Psoas muscle (tissue), 8 donors: ENCODE data around the gene COG1. TPM values are rescaled to one million over a fixed set of nuclear protein-coding genes. Genes with fewer than 3 reads are reported as not detected.

ENCODE experiments used
- ATAC-seq, 4 donors: fragments of 200-7000 bp; cut with Tn5 transposase; one replicate each; pipeline ENCODE4 v1.9.1; 2020; ENCODE audit warnings: moderate library complexity in 3 of 4, mild to moderate bottlenecking in 2 of 4
- DNase-seq, 2 donors: peaks; one replicate each; pipeline ENCODE4 v3.0.0-alpha.2; 2020
- H3K27ac ChIP-seq: fragments of 200-600 bp; one replicate; pipeline ENCODE4 v1.8.0; 2022
- H3K27me3 ChIP-seq, 3 donors: fragments of 200-600 bp in 1 of 3; one replicate each; pipeline versions ENCODE4 v1.6.1 to v1.8.0; 2013 to 2022; ENCODE audit warnings: low read length in 2 of 3, mild to moderate bottlenecking in 2 of 3, moderate library complexity in 1 of 3; ENCODE audit not compliant: insufficient read depth in 3 of 3
- H3K36me3 ChIP-seq, 2 donors: fragments of 200-600 bp in 1 of 2; one replicate each; pipeline versions ENCODE4 v1.6.1 to v1.8.0; 2013 to 2022; ENCODE audit warnings: low read depth in 1 of 2, mild to moderate bottlenecking in 1 of 2, moderate library complexity in 1 of 2; ENCODE audit not compliant: insufficient read depth in 1 of 2
- H3K4me1 ChIP-seq: fragments of 200-600 bp; one replicate; pipeline ENCODE4 v1.8.0; 2022
- H3K4me3 ChIP-seq: fragments of 200-600 bp; one replicate; pipeline ENCODE4 v1.8.0; 2022; ENCODE audit warnings: mild to moderate bottlenecking
- H3K9me3 ChIP-seq: fragments of 200-600 bp; one replicate; pipeline ENCODE4 v1.8.0; 2022
- CTCF ChIP-seq: fragments of 200-600 bp; IDR thresholded peaks from one replicate; pipeline ENCODE4 v1.8.0; 2022; ENCODE audit warnings: antibody characterized with exemption
- WGBS, 3 donors: extraction: QIAGEN DNeasy Blood & Tissue Kit; methylation state at CpG; one replicate each; pipeline versions ENCODE4 v1.1.6 to v1.1.7; 2013; 5-methylcytosine and 5-hydroxymethylcytosine counted together
- intact Hi-C, 2 donors: fragments of 100-400 bp; cut with DNase I; formaldehyde crosslinking; loops; one replicate each; pipeline versions ENCODE4 v1.11.0 to v1.14.2; 2022
- polyA plus RNA-seq, 3 donors: library from polyadenylated mRNA; stranded (reverse); fragments of 200-250 nt; gene quantifications; one replicate each; pipeline ENCODE4 v1.2.3, GENCODE V29; 2013
- total RNA-seq, 4 donors: library from RNA; stranded (reverse); fragmentation: NEBNext Ultra II Directional in 2 of 4; extraction: Animal tissue kit (Norgen Biotek cat#: 25700) in 2 of 4; gene quantifications; one replicate each; pipeline versions ENCODE4 v1.2.1 to v1.2.4, GENCODE V29; 2021 to 2023
- donor health status: healthy with polysubstance abuse.
- donor health status: DM: no; HTN: no; CAD: no; lungs with moderate emphysema.
- donor health status: Bipolar disorder and iron deficiency.
- donor health status: healthy.
- donor health status: DM: yes; HTN: yes; CAD: no.
- donor health status: DM: no; HTN: no; CAD: no.
- donor health status: DM: no; HTN: no; CAD: no.
- donor health status: DM: yes; HTN: yes; CAD: no.

The COG1 gene
- total and polyA plus RNA-seq, 7 donors: 28.9 to 61.9 (median 48.4) TPM

DNA sequence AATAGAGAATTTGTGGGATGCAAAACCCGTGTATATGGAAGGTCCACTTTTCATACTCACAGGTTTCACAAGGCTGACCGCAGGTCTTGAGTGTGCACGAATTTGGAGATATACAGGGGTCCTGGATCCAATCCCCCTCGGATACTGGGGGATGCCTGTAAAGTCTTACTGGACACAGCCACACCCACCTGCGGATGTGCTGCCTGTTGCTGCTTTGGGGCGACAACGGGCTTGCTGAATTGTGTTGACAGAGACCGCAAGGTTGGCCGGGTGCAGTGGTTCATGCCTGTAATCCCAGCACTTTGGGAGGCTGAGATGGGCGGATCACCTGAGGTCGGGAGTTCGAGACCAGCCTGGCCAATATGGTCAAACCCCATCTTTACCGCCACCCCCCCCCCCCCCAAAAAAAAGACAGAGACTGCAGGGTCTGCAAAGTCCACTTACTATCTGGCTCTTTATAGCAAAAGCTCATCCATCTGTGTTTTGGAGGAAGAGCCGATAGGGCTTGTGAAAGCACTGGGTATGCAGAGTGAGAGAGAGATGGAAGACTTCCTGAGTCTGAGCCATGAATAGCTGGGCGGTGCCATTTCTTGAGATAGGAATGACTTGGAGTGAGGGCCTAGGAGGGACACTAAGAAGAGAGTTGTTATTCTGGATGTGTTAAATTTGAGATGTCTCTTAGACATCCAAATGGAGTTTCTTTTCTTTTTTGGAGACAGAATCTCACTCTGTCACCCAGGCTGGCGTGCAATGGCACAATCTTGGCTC is 6.4 kb upstream of the COG1 start:
- no peaks in the 10 kb centered on the region for H3K36me3 ChIP-seq
- no peak for DNase-seq

DNA sequence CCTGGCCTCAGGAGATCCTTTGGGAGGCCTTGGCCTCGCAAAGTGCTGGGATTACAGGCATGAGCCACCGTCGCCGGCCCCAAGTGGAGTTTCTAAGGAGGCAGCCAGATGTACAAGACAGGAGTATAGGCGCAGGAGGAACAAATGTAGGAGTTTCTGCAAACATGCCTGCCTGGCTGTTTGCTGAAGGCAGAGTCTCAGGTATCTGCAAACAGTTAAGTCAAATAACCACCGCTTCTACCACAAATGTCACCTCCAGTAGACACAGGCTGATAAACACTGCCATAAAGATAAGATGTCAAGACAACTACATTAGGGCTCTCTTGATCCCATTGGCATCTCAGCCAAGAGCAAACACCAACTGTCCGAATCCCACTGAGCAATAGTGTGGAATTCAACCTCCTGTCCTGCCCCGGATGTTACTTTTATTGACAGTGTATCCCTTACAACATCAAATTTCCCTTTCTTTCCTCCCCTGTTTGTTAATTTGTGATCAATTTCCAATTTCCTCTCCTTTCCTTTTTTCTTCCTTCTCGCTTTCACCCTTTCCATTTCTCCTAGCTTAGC is 5.6 kb upstream of the COG1 start:
- no peaks in the 10 kb centered on the region for H3K36me3 ChIP-seq
- ATAC-seq (no peak), DNase-seq (no peak)
- H3K27me3 ChIP-seq: no peaks in the 10 kb centered on the region
- no peak overlapping the region for H3K27ac ChIP-seq
- no peaks in the 10 kb centered on the region for H3K9me3 ChIP-seq
- H3K4me3 ChIP-seq: no peak overlapping the region
- WGBS, 3 donors: 76 to 79% (median 78%) methylated on average over 9 of the region's 9 CpGs
- H3K4me1 ChIP-seq: peaks cover 5% of the 10 kb centered on the region
- intact Hi-C loops: loop anchor here in 1 of 2 donors (10.0 kb wide), 1 partner anchor 462 kb away; no protein-coding TSS in a partner anchor
- no peak for TF ChIP-seq CTCF

More for the DNA sequence above, 6.4 kb upstream of the COG1 start:
- intact Hi-C loops: loop anchor here in 1 of 2 donors (10.0 kb wide), 1 partner anchor 462 kb away; no protein-coding TSS in a partner anchor
- no peak overlapping the region for H3K4me3 ChIP-seq
- 89 to 93% (median 89%) methylated on average over 16 of the region's 16 CpGs for WGBS, 3 donors
- H3K4me1 ChIP-seq: no peaks in the 10 kb centered on the region
- H3K9me3 ChIP-seq: no peaks in the 10 kb centered on the region
- TF ChIP-seq CTCF: no peak
- no peak for ATAC-seq
- H3K27me3 ChIP-seq: no peaks in the 10 kb centered on the region
- no peak overlapping the region for H3K27ac ChIP-seq

DNA sequence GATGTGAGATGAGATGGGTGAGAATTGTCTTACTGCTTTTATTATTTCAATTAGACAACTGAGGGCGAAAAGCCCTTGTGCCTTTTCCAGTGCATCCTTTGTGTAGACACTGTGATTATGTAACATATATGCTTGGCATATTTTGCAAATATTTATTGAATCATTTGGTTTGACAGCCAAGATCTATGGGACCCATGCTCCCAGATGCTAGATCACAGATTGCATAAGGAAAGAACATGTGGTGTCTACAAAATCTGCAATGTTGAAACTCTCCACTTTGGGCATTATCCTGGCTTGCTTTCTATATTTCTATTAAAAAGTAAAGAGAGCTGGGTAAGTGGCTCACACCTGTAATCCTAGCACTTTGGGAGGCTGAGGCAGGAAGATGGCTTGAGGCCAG is 4.8 kb upstream of the COG1 start:
- DNase-seq (no peak), ATAC-seq (no peak)
- intact Hi-C loops: loop anchor here (2.0 to 10.0 kb wide), 2 partner anchors 463 kb away; no protein-coding TSS in a partner anchor
- no peak overlapping the region for H3K4me3 ChIP-seq
- H3K36me3 ChIP-seq: no peaks in the 10 kb centered on the region
- peaks cover 5% of the 10 kb centered on the region for H3K4me1 ChIP-seq
- WGBS, 3 donors: 100% methylated on average over 1 of the region's 1 CpG
- no peaks in the 10 kb centered on the region for H3K27me3 ChIP-seq
- no peak for TF ChIP-seq CTCF
- no peaks in the 10 kb centered on the region for H3K9me3 ChIP-seq
- H3K27ac ChIP-seq: no peak overlapping the region

DNA sequence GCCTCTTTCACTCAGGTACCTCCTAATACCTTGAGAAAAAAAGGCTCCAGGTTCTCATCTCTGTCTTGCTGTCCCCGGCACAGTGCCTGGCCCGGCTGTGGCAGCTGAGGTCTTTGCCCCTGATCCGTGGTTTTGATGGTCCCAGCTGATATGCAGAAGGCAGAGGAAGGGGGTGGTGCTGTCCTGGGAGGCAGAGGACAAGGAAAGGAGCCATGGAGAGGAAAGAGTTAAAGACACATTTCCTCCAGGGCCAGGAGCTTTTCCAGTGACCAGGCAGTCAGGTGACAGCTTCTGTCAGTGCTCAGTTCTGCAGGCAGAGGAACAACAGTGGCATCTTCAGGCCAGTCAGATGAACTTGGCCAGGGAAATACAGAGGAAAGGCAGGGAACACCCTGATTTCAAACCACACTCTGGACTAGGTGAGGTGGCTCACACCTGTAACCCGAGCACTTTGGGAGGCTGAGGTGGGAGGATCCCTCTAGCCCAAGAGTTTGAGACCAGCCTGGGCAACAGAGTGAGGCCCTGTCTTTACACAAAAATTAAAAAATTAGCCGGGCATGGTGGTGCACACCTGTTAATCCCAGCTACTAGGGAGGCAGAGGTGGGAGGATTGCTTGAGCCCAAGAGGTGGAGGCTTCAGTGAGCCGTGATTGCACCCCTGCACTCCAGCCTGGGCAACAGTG is 3.3 kb upstream of the COG1 start:
- ATAC-seq: no peak

More for the DNA sequence above, 3.3 kb upstream of the COG1 start:
- no peak overlapping the region for H3K27ac ChIP-seq
- peak; percentile 42 for TF ChIP-seq CTCF
- no peak for DNase-seq
- H3K9me3 ChIP-seq: no peaks in the 10 kb centered on the region
- no peak overlapping the region for H3K4me3 ChIP-seq
- peaks cover 10% of the 10 kb centered on the region for H3K4me1 ChIP-seq
- no peaks in the 10 kb centered on the region for H3K27me3 ChIP-seq
- intact Hi-C loops: loop anchor here (2.0 to 10.0 kb wide), 4 partner anchors 178 to 465 kb away; no protein-coding TSS in a partner anchor
- H3K36me3 ChIP-seq: no peaks in the 10 kb centered on the region
- WGBS, 3 donors: 73 to 84% (median 78%) methylated on average over 6 of the region's 6 CpGs
